Erythroblast (primary cell): ENCODE measurements around the gene NSD1.
"Not testable (repeated sequence)": the region's sequence is repeated elsewhere in the genome, so short reads cannot be mapped to it uniquely, and the experiment has no call there.

ENCODE experiments used
- DNase-seq, 2 experiments: peaks; one replicate each; lab custom pipeline; 2025; lab: John Stamatoyannopoulos, UW
- GATA1 ChIP-seq: IDR thresholded peaks from 2 replicates; pipeline ENCODE4 v1.6.1; 2011; ENCODE audit warnings: low read depth, mild to moderate bottlenecking, control low read depth, low read length, moderate library complexity
- POLR2A ChIP-seq: IDR thresholded peaks from 2 replicates; pipeline ENCODE4 v1.6.1; 2011; ENCODE audit warnings: mild to moderate bottlenecking, low read length

NSD1 gene

GRCh38 chr5:177297922-177298321 is 164.3 kb downstream of the NSD1 start:
- DNase-seq: no peak

GRCh38 chr5:177299697-177300096 is 166.1 kb downstream of the NSD1 start:
- TF ChIP-seq POLR2A: no peak
- TF ChIP-seq GATA1: no peak
- no peak for DNase-seq

More at GRCh38 chr5:177297922-177298321, 164.3 kb downstream of the NSD1 start:
- TF ChIP-seq POLR2A: no peak

GRCh38 chr5:177300236-177300880 is 166.8 kb downstream of the NSD1 start:
- no peak for TF ChIP-seq GATA1
- no peak for TF ChIP-seq POLR2A
- peak; percentile 68 to 70 for DNase-seq

- TF ChIP-seq GATA1: no peak
- TF ChIP-seq POLR2A: no peak
- DNase-seq: no peak
Observed at GRCh38 chr5:177300951-177301350, 167.4 kb downstream of the NSD1 start.

GRCh38 chr5:177301503-177302165 is 168.1 kb downstream of the NSD1 start:
- TF ChIP-seq POLR2A: no peak
- DNase-seq: no peak

- DNase-seq: peak; percentile 53 to 56
- TF ChIP-seq GATA1: no peak
- TF ChIP-seq POLR2A: no peak
Observed at GRCh38 chr5:177302354-177303110, 169.0 kb downstream of the NSD1 start.

GRCh38 chr5:177303121-177303924 is 169.8 kb downstream of the NSD1 start, which contains the start of the genes PRELID1 and RAB24:
TSS of gene PRELID1 (plus strand) at chr5:177303799. CDS start at chr5:177303986, 187 bp downstream.
TSS of gene RAB24 (minus strand) at chr5:177303719. CDS start at chr5:177303288, 431 bp downstream.
- peak; percentile 94 to 96 for DNase-seq
- TF ChIP-seq GATA1 (no peak), POLR2A (peak; percentile 48)

GRCh38 chr5:177303925-177304391 is 170.4 kb downstream of the NSD1 start:
- peak; percentile 71 to 75 for DNase-seq
- TF ChIP-seq POLR2A: peak; percentile 43
- no peak for TF ChIP-seq GATA1

GRCh38 chr5:177304392-177305119 is 171.0 kb downstream of the NSD1 start:
- no peak for DNase-seq
- TF ChIP-seq GATA1 (no peak), POLR2A (no peak)

GRCh38 chr5:177306103-177306640 is 172.6 kb downstream of the NSD1 start:
- not testable (repeated sequence) for DNase-seq

- DNase-seq: no peak
- TF ChIP-seq POLR2A (peak; percentile 37), GATA1 (no peak)
Observed at GRCh38 chr5:177306674-177307543, 173.3 kb downstream of the NSD1 start.
